ENCODE results near the gene SLC44A2.

GRCh38 chr19:10686193-10686592, 60.8 kb downstream of the SLC44A2 start:
- no peak for TF ChIP-seq FOXA1 (IDR thresholded peaks at IDR 0.05)
- no peak for TF ChIP-seq SP1 (IDR thresholded peaks at IDR 0.05)
- TF ChIP-seq LEF1 (IDR thresholded peaks at IDR 0.05; ENCODE audit: borderline replicate concordance): no peak
- no peak for TF ChIP-seq ELF4 (IDR thresholded peaks at IDR 0.05)
- no peak for TF ChIP-seq ARNT (IDR thresholded peaks at IDR 0.05)
- TF ChIP-seq, protein P1, sequence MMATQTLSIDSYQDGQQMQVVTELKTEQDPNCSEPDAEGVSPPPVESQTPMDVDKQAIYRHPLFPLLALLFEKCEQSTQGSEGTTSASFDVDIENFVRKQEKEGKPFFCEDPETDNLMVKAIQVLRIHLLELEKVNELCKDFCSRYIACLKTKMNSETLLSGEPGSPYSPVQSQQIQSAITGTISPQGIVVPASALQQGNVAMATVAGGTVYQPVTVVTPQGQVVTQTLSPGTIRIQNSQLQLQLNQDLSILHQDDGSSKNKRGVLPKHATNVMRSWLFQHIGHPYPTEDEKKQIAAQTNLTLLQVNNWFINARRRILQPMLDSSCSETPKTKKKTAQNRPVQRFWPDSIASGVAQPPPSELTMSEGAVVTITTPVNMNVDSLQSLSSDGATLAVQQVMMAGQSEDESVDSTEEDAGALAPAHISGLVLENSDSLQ (IDR thresholded peaks at IDR 0.05): no peak
- TF ChIP-seq FOXK2 (IDR thresholded peaks at IDR 0.05): no peak
- no peak for TF ChIP-seq SUZ12 (IDR thresholded peaks at IDR 0.05)
- no peak for TF ChIP-seq BHLHE40 (IDR thresholded peaks at IDR 0.05; ENCODE audit: borderline replicate concordance)
- TF ChIP-seq ZNF384 (IDR thresholded peaks at IDR 0.05): no peak
